ENCODE data around the gene TSHZ2. TPM values are rescaled to one million over a fixed set of nuclear protein-coding genes. Genes with fewer than 3 reads are reported as not detected.

Gene TSHZ2
- total and polyA plus RNA-seq, 2 donors (not counting 1 experiment from before 2014, with no cell fraction given) = 1.00 to 5.7 TPM

- Mint-ChIP-seq H3K4me1 (peaks cover 2% of the 10 kb centered on the region), H3K4me3 (no peak overlapping the region), H3K9me3 (ENCODE audit: insufficient read depth) (no peaks in the 10 kb centered on the region), H3K27me3 (no peaks in the 10 kb centered on the region), H3K27ac (no peak overlapping the region)
- WGBS (ENCODE audit: insufficient coverage) = 38% methylated on average over 2 of the region's 3 CpGs
- Histone ChIP-seq H3K9ac (ENCODE audit: low read length) (no peak overlapping the region), H3K4me2 (replicated peaks; ENCODE audit: low read depth, low read length, poor library complexity, severe bottlenecking) (no peak overlapping the region), H3K79me2 (ENCODE audit: control insufficient read depth, insufficient read depth, low read length) (no peaks in the 10 kb centered on the region), H3K36me3 (replicated peaks in 1 of 2; ENCODE audit: control extremely low read depth in 1 of 2, control insufficient read depth in 1 of 2, extremely low read depth in 1 of 2, insufficient read depth in 2 of 2, low read length in 1 of 2) (no peaks in the 10 kb centered on the region), H3K4me3 (ENCODE audit: control extremely low read depth in 1 of 5, extremely low read depth in 1 of 5, insufficient read depth in 1 of 5, low read depth in 2 of 5, low read length in 4 of 5) (no peak overlapping the region), H3K4me1 (ENCODE audit: control insufficient read depth in 2 of 2, insufficient read depth in 2 of 2, low read length in 2 of 2) (no peaks in the 10 kb centered on the region), H3K9me3 (ENCODE audit: control extremely low read depth in 1 of 3, control insufficient read depth in 2 of 3, insufficient read depth in 1 of 3, low read length in 2 of 3) (peaks cover 0 to 3% (median 0%) of the 10 kb centered on the region in 3 donors), H3K27ac (ENCODE audit: low read length in 2 of 2) (no peak overlapping the region), H4K20me1 (ENCODE audit: control insufficient read depth, insufficient read depth, low read length, poor library complexity, severe bottlenecking) (no peaks in the 10 kb centered on the region), H2AFZ (ENCODE audit: insufficient read depth, low read depth, low read length, poor library complexity, severe bottlenecking) (no peak overlapping the region), H3K27me3 (replicated peaks in 1 of 4; ENCODE audit: control extremely low read depth in 1 of 4, control insufficient read depth in 3 of 4, insufficient read depth in 4 of 4, low read length in 3 of 4) (peaks cover 0 to 3% (median under 1%) of the 10 kb centered on the region in 4 experiments)
- POLR2A ChIA-PET = no interaction called here
- intact Hi-C loops (cut with micrococcal nuclease) = no loop called here
- TF ChIP-seq EZH2 (IDR thresholded peaks at IDR 0.05; ENCODE audit: borderline replicate concordance, insufficient read depth, low read depth, low read length, poor library complexity, severe bottlenecking) (no peak), CTCF (IDR thresholded peaks at IDR 0.05) (no peak)
- CTCF ChIA-PET = no interaction called here
- DNase-seq (no peak), ATAC-seq (ENCODE audit: low read depth) (no peak)
Observed at GRCh38 chr20:53034899-53035298, 62.7 kb downstream of the TSHZ2 start.

- Histone ChIP-seq H3K79me2 (ENCODE audit: control insufficient read depth, insufficient read depth, low read length) (no peaks in the 10 kb centered on the region), H3K9ac (ENCODE audit: low read length) (no peak overlapping the region), H3K4me2 (replicated peaks; ENCODE audit: low read depth, low read length, poor library complexity, severe bottlenecking) (no peak overlapping the region), H3K9me3 (ENCODE audit: control extremely low read depth in 1 of 3, control insufficient read depth in 2 of 3, insufficient read depth in 1 of 3, low read length in 2 of 3) (peaks cover 0 to 6% (median 0%) of the 10 kb centered on the region in 3 donors), H3K36me3 (replicated peaks in 1 of 2; ENCODE audit: control extremely low read depth in 1 of 2, control insufficient read depth in 1 of 2, extremely low read depth in 1 of 2, insufficient read depth in 2 of 2, low read length in 1 of 2) (no peaks in the 10 kb centered on the region), H2AFZ (ENCODE audit: insufficient read depth, low read depth, low read length, poor library complexity, severe bottlenecking) (no peak overlapping the region), H4K20me1 (ENCODE audit: control insufficient read depth, insufficient read depth, low read length, poor library complexity, severe bottlenecking) (no peaks in the 10 kb centered on the region), H3K27ac (ENCODE audit: low read length in 2 of 2) (no peak overlapping the region), H3K27me3 (replicated peaks in 1 of 4; ENCODE audit: control extremely low read depth in 1 of 4, control insufficient read depth in 3 of 4, insufficient read depth in 4 of 4, low read length in 3 of 4) (no peaks in the 10 kb centered on the region), H3K4me3 (ENCODE audit: control extremely low read depth in 1 of 5, extremely low read depth in 1 of 5, insufficient read depth in 1 of 5, low read depth in 2 of 5, low read length in 4 of 5) (no peak overlapping the region), H3K4me1 (ENCODE audit: control insufficient read depth in 2 of 2, insufficient read depth in 2 of 2, low read length in 2 of 2) (peaks cover 0 to 6% of the 10 kb centered on the region in 2 donors)
- Mint-ChIP-seq H3K4me3 (no peak overlapping the region), H3K9me3 (ENCODE audit: insufficient read depth) (no peaks in the 10 kb centered on the region), H3K27me3 (no peaks in the 10 kb centered on the region), H3K27ac (no peak overlapping the region), H3K4me1 (peaks cover 12% of the 10 kb centered on the region)
- WGBS (ENCODE audit: insufficient coverage) = 53% methylated on average over 5 of the region's 8 CpGs
- ChIA-PET POLR2A (no interaction called here), CTCF (no interaction called here)
- intact Hi-C loops (cut with micrococcal nuclease) = no loop called here
- DNase-seq = no peak
- no peak for ATAC-seq (ENCODE audit: low read depth)
- no peak for TF ChIP-seq CTCF (IDR thresholded peaks at IDR 0.05)
Observed at GRCh38 chr20:53036992-53037391, 64.8 kb downstream of the TSHZ2 start.
